ENCODE results near the gene DNTT.

DNA sequence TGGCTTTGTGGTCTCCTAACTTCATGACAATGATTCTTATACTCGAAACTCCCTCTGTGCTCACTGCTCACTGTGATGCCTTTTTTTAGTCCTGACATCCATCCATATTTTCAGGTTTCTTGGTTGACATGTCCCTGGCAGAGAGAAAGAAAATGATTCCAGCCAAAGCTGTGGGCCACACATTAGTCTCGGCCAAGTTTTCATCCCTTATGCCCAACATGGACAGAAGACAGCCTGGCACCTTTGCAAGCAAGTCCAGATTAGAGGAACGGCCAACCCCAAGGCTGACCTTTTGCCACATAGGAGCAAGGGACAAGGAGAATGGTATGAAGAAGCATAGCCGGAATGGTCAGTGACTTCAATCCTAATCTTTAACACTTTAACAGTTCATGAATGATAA, 63.2 kb downstream of the DNTT start:
- TF ChIP-seq GATA2 (IDR thresholded peaks at IDR 0.05; ENCODE audit: low read depth, low read length) (no peak), GATA3 (IDR thresholded peaks at IDR 0.05; ENCODE audit: low read depth, low read length) (no peak)

Measured in SH-SY5Y (cell line).